Bronchial epithelial cell (primary cell): Measurements from ENCODE around the gene TUBA4B. TPM values are rescaled to one million over a fixed set of nuclear protein-coding genes. Genes with fewer than 3 reads are reported as not detected.

Source experiments
- DNase-seq: peaks from one replicate; pipeline ENCODE4 v3.0.0-alpha.2; 2010; ENCODE audit warnings: low read depth
- FAIRE-seq: peaks from 2 replicates; lab custom pipeline; 2011; peaks lifted over from hg19 to GRCh38; lab: Jason Lieb, UNC
- H3K27me3 ChIP-seq: 2 replicates; pipeline ENCODE4 v1.5.1; 2011; ENCODE audit warnings: low read length; ENCODE audit not compliant: control insufficient read depth, insufficient read depth
- H3K36me3 ChIP-seq: 2 replicates; pipeline ENCODE4 v1.5.1; 2011; ENCODE audit warnings: low read length; ENCODE audit not compliant: control insufficient read depth, insufficient read depth
- H3K4me3 ChIP-seq: 2 replicates; pipeline ENCODE4 v1.5.1; 2011; ENCODE audit warnings: mild to moderate bottlenecking, low read depth, low read length, control low read depth
- CTCF ChIP-seq: IDR thresholded peaks from 2 replicates; pipeline ENCODE4 v1.5.1; 2011; ENCODE audit warnings: mild to moderate bottlenecking, moderate library complexity, low read length, control low read depth, inconsistent platforms; ENCODE audit not compliant: insufficient read depth, severe bottlenecking
- total RNA-seq: library from RNA; depleted of rRNA; stranded (reverse); fragments of >200 nt; gene quantifications from 2 replicates; pipeline ENCODE4 v1.2.1, GENCODE V29; 2014

Gene TUBA4B
- total RNA-seq, 1 donor from 2014 or later = not detected

- DNase-seq (no peak), FAIRE-seq (no peak)
- TF ChIP-seq CTCF = no peak
- Histone ChIP-seq H3K36me3 (no peaks in the 10 kb centered on the region), H3K27me3 (no peaks in the 10 kb centered on the region), H3K4me3 (no peak overlapping the region)
These were observed 8.2 kb downstream of the TUBA4B start for GRCh38 chr2:219261024-219261855.

- H3K27me3 ChIP-seq = no peaks in the 10 kb centered on the region
- DNase-seq (no peak), FAIRE-seq (no peak)
- no peak for TF ChIP-seq CTCF
- H3K36me3 ChIP-seq = no peaks in the 10 kb centered on the region
- no peak overlapping the region for H3K4me3 ChIP-seq
These were observed 13.2 kb downstream of the TUBA4B start for GRCh38 chr2:219266232-219266631.

GRCh38 chr2:219266886-219267285, 13.8 kb downstream of the TUBA4B start:
- no peak overlapping the region for H3K4me3 ChIP-seq
- DNase-seq = no peak
- H3K27me3 ChIP-seq = no peaks in the 10 kb centered on the region
- no peak for FAIRE-seq
- TF ChIP-seq CTCF = no peak
- no peaks in the 10 kb centered on the region for H3K36me3 ChIP-seq

GRCh38 chr2:219268294-219268693, 15.3 kb downstream of the TUBA4B start:
- no peak for DNase-seq
- no peak for TF ChIP-seq CTCF
- Histone ChIP-seq H3K36me3 (no peaks in the 10 kb centered on the region), H3K27me3 (no peaks in the 10 kb centered on the region), H3K4me3 (no peak overlapping the region)
- FAIRE-seq = no peak

DNA sequence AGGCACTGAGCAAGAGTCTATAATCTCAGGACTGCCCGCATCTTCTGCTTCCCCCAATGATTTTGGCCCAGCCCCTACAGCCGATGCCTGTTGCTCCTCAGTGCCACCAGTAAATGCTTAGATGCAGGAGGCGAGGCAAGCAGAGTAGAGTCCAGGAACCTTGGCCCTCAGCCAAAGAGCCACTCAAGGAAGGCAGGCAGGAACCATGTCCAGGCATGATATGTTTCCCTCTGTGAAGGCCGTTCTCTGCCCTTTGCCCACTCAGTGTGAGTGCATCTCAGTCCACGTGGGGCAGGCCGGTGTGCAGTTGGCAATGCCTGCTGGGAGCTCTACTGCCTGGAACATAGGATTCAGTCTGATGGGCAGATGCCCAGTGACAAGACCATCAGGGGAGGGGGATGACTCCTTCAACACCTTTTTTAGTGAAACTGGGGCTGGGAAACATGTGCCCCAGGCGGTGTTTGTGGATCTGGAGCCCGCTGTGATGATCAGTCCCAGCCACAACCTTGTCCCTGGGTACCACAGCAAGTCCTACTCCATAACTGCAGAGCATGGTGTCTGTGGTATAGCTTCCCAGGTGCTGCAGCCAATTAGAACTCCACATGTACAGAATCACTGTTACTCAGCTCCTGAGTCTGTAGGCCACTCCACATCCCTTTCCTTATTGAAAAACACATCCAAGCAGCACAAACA, 16.5 kb downstream of the TUBA4B start:
- no peak for TF ChIP-seq CTCF
- Histone ChIP-seq H3K4me3 (no peak overlapping the region), H3K36me3 (no peaks in the 10 kb centered on the region), H3K27me3 (no peaks in the 10 kb centered on the region)
- peak; percentile 84 for DNase-seq
- FAIRE-seq = peak; percentile 87
